GM18511 (cell line): ENCODE data around the gene TERT.

Experiments
- ATAC-seq: cut with Tn5 transposase; IDR thresholded peaks from one replicate; pipeline ENCODE4 v1.9.1; 2021; ENCODE audit warnings: mild to moderate bottlenecking, moderate library complexity; ENCODE audit not compliant: unreplicated experiment

The TERT gene

DNA sequence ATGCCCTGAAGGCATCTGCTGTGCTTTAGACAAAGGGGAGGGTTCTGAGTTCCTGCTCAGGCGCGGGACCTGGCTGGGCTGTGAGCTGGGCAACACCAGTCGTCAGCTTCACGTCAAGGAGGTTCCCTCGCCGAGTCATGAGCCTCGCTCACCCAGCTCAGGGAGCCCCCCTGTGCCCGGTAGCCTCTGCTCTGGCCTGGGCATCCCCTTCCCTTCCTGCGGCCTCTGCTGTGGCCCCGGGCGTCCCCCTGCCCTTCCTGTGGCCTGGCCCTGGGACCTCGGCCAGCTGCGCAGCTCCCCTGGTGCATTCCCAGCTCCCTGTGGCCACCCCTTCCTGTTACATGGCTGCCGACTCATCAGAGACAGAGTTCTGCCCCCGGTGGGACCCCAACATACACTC is 29.8 kb downstream of the TERT start:
- ATAC-seq, result no peak

DNA sequence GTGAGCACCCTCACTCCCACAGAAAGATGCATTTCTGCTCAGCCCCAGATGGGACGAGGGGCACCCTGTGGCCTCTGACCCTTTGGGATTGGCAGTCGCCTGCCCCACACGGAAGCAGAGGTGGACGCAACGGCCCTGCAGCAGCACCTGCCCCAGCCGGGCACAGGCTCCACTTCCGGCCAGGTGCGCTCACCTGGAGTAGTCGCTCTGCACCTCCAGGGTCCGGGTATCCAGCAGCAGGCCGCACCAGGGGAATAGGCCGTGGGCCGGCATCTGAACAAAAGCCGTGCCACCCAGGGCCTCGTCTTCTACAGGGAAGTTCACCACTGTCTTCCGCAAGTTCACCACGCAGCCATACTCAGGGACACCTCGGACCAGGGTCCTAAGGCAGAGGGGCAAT is 30.7 kb downstream of the TERT start:
- ATAC-seq, result no peak

DNA sequence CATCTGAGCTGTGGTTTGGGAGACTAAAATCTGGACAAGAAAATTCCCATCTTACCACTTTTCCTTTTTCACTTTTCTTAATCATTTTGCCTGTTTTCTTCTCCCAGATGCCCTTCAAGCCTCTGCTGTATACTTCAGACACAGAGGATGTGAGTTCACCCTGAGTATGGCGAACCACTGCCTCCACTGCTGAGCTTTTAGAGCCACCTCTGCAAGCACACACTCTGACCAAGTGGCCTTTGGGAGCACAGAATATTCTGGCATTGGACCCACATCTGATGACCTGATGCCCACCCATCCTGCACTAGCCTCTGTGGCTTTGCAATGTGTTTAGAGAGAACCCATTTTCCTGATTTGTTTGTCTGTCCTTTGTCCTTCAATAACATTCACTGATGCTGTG is 32.5 kb downstream of the TERT start:
- ATAC-seq, result no peak

DNA sequence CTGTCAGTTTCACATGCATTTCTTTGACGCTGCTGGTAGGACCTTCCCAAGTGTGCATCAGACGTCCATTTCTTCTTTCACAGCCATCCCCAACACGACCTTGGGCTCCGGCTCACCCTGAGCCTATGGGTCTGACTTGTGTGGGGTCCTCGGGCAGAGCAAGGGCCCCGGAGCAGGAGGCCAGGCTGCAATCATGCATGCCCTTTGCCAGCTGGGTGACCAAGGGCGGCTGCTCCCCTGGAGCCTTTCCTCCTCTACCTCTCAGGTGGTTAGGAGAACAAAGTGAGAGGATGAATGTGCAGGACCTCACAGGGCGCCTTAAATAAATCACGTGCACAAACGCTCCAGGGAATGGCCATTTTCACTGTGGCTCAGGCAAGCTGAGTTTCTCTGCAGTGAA is 33.2 kb downstream of the TERT start:
- ATAC-seq, result no peak

DNA sequence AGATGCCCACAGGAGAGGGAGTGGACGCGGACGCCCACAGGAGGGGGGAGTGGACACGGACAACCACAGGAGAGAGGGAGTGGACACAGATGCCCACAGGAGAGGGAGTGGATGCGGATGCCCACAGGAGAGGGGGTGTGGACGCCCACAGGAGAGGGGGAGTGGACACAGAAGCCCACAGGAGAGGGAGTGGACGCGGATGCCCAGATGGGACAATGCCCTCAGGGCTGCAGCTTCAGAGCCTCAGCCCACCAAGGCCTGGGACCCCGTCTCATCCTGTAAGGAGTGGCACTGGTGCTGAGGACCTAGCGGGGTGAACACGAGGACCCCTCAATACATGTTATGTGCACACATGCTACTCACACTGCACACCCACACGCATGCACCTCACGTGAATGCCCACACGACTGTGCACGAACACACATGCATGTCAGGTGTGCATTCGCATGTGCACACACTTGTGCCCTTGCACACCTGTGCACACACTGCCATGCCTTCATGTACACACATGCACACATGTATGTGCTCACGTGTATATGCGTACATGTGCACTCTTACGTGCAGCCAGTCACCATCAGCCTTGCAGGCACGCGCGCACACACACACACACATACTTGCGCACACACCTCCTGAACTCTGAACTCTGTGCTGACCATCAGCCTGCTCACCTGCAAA is 34.9 kb downstream of the TERT start:
- ATAC-seq, result no peak

DNA sequence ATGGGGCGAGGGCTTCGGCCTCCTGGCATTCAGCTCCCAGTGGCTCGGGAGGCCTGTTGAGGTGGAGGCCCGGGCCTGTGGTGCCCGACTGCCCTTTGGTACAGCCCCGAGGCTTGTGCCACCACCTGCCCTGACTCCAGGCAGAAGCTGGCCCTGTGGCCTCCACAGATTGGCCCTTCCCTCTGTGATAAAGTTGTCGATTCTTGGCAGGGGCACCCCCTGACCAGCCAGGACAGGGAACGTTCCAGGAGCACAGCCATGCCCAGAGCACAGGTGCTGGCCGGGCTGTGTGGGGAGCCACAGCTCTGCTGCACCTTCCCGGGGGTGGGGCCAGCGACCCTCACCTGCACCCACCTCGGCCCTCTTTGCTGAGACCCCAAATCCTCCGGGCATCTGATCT is 37.0 kb downstream of the TERT start:
- no peak for ATAC-seq

DNA sequence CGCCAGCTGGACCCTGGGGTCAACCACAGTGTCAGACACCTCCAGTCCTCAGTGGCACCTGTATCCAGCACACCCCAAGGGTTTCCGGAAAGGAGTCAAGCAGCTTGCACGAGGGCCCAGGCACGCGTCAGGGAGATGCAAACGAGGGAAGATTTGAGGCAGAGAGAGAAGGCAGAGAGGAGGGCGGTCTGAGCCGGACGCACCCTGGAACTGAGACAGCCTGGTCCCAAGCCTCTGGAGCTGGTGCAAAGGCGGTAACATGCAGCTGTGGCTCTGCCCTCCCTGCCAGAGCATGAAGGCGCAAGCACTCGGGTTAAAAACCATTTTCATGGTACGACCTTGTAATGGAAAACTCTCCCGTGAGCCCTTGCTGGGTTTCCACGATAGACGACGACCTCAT is 37.5 kb downstream of the TERT start:
- no peak for ATAC-seq

DNA sequence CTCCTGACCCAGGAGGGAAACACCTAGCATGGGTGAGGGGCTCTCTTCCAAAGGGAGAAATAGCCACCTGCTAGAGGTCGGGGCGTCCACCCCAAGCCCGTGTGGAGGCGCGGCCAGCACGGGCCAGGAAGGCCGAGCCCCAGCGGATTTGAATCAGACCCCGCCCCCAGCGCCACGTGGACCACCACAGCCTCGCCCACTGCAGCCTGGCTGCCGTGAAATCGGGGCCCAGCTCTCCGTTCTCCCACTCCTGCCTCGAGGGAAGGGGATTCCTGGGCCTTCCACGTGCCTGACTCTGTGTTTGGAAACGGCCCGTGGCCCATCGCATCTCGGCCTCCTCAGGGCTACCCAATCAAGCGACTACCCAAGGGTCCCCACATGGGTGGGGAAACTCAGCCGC is 38.1 kb downstream of the TERT start:
- no peak for ATAC-seq

DNA sequence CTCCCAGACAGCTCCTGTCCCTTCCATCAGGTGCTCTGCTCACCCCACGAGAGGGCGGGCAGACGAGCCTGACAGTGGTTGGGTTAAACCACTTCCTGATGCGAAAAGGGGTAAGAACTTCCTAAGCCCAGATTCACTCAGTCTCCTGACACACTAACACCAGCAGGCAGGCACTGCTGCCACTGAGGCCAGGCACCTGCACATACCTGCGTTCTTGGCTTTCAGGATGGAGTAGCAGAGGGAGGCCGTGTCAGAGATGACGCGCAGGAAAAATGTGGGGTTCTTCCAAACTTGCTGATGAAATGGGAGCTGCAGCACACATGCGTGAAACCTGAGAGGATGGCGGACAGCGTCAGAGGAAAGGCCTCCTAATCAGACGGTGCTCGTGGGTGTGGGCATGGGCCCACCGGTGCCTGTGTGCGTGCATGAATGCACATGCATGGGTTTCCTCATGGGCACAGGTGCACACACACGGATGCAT is 39.7 kb downstream of the TERT start:
- no peak for ATAC-seq

DNA sequence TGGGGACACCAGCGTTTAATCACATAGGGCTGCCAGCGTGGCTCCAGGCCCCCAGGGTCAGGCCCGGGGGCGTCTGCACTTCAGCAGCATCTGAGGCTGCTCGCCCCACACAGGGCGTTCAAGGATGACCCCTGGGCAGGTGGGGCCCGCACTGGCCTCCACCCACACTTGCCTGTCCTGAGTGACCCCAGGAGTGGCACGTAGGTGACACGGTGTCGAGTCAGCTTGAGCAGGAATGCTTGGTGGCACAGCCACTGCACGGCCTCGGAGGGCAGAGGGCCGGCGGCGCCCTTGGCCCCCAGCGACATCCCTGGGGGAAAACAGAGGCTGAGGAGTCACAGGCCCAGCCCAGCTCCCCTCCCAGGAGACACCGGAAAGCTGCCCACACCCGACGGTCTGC is 40.7 kb downstream of the TERT start:
- ATAC-seq, result no peak

DNA sequence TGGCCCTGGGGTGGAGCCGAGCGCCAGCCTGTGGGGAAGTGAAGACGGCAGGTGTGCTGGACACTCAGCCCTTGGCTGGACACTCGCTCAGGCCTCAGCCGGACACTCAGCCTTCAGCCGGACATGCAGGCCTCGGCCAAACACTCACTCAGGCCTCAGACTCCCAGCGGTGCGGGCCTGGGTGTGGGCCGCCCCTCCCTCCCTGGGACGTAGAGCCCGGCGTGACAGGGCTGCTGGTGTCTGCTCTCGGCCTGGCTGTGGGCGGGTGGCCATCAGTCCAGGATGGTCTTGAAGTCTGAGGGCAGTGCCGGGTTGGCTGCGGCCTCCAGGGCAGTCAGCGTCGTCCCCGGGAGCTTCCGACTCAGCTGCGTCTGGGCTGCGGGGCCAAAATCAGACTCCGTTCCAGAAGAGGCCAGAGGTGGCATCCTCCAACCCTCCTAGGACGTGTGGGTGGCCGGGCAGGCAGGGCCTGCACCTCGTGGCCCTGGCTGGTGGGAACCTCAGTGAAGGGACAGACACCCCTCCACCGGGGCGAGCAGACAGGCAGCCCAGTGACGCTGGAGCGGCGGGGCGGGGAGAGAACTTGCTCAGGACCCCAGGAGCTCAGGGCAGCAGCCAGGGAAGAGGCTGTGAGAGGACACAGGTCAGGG is 41.3 kb downstream of the TERT start:
- no peak for ATAC-seq

DNA sequence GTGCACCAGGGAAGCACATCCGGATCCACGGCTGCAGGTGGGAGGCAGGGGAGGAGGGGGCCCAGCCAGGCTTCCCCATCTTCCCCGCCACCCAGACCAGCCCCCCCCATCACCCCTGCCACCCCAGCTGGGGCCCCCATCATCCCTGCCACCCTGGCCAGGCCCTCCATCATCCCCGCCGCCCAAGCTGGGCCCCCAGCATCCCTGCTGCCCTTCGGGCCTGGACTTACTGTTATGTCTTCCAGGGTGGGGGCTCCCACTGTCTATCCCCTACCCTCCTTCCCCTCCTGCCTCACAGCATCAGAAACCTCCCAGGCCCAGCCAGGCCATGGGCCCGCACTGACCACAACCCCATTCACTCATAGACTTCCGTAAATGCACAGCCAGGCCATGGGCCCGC is 42.2 kb downstream of the TERT start:
- no peak for ATAC-seq

DNA sequence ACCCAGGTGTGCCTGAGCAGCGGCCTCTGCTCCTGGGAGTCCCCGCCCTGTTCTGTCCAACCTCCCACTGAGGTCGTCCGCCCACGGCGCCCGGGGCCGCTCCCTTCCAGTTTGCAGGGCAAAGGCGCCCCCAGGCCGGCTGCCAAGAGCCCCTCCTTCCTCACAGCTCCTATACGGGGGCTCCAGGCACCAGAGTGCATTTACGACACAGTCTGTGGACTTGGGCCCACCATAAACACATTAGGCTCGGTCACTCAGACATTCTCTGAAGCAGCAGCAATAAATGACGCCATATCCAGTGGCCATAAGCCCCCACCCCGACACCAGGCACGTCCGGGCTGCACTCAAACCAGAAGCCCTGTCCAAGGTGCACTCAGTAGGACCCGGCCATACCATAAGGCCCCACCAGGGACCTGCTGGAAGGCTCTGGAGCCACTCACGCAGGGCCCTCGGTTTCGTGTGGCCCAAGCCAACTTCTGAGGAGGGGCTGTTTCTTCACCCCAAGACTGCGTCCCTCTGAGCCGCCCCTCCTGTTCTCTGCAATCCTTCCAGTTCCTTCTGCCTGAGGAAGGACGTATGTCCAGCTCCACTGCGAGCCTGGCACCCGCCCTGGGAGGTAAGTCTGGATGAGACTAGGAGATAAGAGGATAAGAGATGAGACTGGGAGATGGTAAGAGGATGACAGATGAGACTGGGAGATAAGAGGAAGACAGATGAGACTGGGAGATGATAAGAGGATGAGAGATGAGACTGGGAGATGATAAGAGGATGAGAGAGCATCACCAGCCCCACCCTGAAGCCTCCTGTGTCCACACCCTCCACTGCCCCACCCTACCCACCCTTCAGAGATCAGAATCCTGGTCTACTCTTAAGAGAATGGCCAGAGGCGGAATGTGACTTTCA is 42.9 kb downstream of the TERT start:
- ATAC-seq, result no peak

DNA sequence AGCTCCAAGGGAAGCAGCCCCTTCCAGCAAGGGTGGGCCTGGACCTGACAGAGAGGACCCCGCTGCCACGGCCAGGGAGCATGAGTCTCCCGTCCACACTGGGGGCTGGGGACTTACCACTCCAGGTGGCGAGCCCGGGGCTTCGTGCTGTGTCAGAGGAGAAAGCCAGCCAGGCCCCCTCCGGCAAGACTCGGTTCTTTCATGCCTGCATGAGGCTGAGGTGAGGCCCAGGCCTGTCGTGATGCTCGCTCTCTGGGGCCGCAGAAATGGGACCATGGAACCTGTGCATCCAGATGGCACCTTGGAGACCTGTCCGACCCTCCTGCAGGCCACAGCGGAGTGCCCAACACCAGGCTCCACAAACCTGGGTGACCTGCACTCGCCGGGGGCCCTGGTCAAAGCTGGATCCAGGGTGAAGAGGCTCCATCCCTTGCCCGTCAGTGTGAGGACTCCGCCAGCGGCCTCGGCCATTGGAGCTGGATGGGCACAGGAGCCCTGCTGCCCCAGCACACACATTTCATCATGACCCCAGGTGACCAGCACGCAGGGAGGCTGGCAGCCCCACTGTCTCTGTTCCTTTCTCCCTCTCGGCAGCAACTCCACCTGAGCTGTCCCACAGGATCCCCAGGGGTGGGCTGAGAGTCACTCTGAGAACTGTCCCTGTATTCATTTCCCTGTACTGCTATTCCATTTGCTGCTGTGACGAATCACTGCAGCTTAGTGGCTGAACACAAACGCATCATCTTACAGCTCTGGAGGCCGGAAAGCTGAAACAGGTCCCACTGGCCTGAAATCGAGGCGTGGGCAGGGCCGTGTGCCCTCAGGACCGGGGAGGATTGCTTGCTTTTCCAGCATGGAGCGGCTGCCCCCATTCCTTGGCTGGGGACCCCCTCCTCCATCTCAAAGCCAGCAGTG is 45.2 kb downstream of the TERT start:
- ATAC-seq, result no peak

DNA sequence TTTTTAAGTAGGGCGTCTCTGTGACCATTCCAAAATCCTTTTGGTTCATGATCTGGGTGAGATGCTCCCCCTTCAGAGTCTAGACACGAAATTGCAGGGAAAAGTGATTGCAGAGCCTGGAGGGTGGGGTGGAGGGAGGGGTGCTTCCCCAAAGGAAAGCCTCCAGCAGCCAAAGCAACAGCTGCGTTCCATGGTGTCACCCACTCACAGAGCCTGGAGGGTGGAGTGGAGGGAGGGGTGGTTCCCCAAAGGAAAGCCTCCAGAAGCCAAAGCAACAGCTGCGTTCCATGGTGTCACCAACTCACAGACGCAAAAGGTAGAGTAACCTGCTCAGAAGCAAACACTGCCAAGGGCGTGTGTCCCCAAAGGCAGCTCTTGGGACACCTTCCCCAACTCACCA is 47.1 kb downstream of the TERT start:
- no peak for ATAC-seq

DNA sequence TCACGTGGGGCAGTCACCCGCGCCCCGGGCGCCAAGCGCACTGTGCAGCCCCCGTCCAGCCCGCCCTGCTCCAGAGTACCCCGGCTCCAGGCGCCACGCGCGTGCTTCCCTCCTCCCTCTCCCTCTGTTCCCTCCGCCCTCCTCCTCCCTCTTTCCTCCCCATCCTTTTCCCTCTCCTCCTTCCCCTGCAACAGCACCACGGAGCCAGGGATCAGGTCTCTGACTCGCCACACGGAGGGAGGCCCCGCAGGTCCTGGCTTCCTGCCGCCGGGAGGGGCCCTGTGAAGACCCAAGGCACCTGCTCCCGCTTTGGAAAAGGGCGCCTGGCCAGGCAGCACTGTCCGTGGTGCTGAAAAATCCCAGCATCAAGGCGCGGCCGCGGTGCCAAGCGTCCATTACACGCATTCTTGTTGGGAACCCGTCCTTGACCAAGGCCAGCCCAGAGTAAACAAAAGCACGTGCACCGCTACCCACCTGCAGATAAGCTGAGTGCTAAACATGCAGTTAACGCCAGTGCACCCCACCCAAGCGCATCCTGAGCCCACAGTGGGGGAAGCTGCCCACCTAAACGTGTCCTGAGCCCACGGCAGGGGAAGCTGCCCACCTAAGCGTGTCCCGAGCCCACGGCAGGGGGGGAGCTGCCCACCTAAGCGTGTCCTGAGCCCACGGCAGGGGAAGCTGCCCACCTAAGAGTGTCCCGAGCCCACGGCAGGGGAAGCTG is 48.0 kb downstream of the TERT start:
- no peak for ATAC-seq

DNA sequence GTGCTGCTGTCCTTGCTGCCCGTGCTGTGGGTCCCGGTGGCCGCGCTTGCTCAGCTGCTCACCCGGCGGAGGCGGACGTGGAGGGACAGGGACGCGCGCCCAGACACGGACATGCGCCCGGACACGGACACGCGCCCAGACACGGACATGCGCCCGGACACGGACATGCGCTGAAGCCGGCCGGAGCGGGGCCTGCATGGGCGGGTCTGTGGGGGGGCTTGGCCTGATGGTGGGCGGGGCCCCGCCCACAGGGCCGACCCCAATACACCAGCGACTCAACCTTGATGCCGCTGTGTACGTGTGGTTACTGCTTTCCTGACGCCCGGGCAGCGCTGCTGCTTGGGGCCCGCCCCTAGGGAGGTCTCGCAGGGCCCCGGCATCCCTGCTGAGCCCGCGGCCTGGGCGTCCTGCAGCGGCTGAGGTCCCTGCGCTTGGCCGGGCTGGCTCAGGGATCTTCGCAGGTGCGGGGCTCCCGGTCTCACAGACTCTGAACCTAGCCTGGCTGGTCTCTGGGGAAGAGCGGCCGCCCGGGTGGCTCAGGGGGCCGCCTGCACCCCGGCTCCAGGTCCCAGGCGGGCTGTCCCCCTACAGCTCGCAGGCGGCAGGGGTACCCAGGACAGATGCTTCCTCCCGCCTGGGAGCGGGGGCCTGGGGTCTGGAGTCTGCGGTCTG is 48.8 kb downstream of the TERT start:
- no peak for ATAC-seq

DNA sequence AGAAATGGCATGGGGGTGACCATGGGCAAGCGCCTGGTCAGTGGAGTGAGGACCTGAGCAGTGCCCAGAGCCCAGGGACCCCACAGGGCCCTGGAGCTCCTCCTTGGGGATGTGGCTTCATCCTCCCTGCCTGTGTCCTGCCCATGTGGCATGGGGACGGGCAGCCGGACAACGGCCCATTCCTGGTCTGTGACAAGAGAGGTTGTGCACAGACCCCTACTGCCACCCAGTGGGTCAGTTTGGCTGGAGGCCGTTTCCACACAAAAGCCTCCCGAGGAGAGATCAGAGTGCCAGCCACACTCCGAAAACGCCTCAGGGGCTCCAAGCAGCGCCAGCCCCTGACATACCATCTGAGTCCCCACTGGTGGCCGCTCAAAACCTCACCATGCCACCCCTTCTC is 49.9 kb downstream of the TERT start:
- ATAC-seq, result no peak

DNA sequence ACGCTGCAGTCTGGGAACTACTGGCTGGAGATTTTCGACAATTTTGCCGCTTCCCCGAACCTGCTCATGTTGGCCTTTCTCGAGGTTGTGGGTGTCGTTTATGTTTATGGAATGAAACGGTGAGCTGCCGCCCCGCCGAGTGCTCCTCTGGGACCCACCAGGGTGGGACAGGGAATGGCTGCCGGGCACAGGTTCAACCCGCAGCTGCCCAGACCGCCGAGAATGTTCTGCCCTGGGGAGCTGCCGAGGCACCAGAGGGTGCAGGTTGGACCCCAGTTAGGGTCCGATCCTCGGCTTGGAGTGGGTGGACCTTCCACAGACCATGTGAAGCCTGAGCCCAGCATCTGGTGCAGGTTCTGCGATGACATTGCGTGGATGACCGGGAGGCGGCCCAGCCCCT is 50.6 kb downstream of the TERT start:
- ATAC-seq, result no peak
